Measurements from ENCODE around the gene VEGFC.

VEGFC gene

GRCh38 chr4:176758731-176759130, 34.0 kb downstream of the VEGFC start:
- DNase-seq, result no peak

GRCh38 chr4:176758323-176758722, 34.4 kb downstream of the VEGFC start:
- DNase-seq, result no peak

GRCh38 chr4:176755613-176756012, 37.1 kb downstream of the VEGFC start:
- no peak for DNase-seq

- no peak for DNase-seq
These were observed 37.7 kb downstream of the VEGFC start for GRCh38 chr4:176755001-176755400.

- no peak for DNase-seq
These were observed 39.7 kb downstream of the VEGFC start for GRCh38 chr4:176753049-176753448.

- no peak for DNase-seq
These were observed 40.5 kb downstream of the VEGFC start for GRCh38 chr4:176752191-176752749.

GRCh38 chr4:176751061-176751460, 41.7 kb downstream of the VEGFC start:
- DNase-seq, result no peak

GRCh38 chr4:176746846-176747245, 45.9 kb downstream of the VEGFC start:
- DNase-seq, result no peak

GRCh38 chr4:176745902-176746301, 46.8 kb downstream of the VEGFC start:
- no peak for DNase-seq

- no peak for DNase-seq
These were observed 48.6 kb downstream of the VEGFC start for GRCh38 chr4:176744091-176744490.

- no peak for DNase-seq
These were observed 50.5 kb downstream of the VEGFC start for GRCh38 chr4:176742211-176742610.

- DNase-seq, result no peak
These were observed 51.5 kb downstream of the VEGFC start for GRCh38 chr4:176741253-176741652.

- DNase-seq, result no peak
These were observed 57.4 kb downstream of the VEGFC start for GRCh38 chr4:176735300-176735699.

GRCh38 chr4:176734461-176734860, 58.3 kb downstream of the VEGFC start:
- no peak for DNase-seq

GRCh38 chr4:176729489-176729888, 63.2 kb downstream of the VEGFC start:
- DNase-seq, result peak; percentile 35

- DNase-seq, result no peak
These were observed 65.9 kb downstream of the VEGFC start for GRCh38 chr4:176726803-176727202.

- DNase-seq, result no peak
These were observed 71.3 kb downstream of the VEGFC start for GRCh38 chr4:176721459-176721858.

GRCh38 chr4:176718881-176719280, 73.8 kb downstream of the VEGFC start:
- no peak for DNase-seq

GRCh38 chr4:176717237-176717636, 75.5 kb downstream of the VEGFC start:
- no peak for DNase-seq

- no peak for DNase-seq
These were observed 83.3 kb downstream of the VEGFC start for GRCh38 chr4:176709417-176709816.

GRCh38 chr4:176708771-176709311, 83.9 kb downstream of the VEGFC start:
- DNase-seq, result no peak

- no peak for DNase-seq
These were observed 102.0 kb downstream of the VEGFC start for GRCh38 chr4:176690716-176691115.

- DNase-seq, result no peak
These were observed 112.0 kb downstream of the VEGFC start for GRCh38 chr4:176680668-176681180.

- DNase-seq, result no peak
These were observed 115.8 kb downstream of the VEGFC start for GRCh38 chr4:176676901-176677300.

GRCh38 chr4:176675810-176676209, 116.9 kb downstream of the VEGFC start:
- peak; percentile 54 for DNase-seq

Data from NCI-H82 (cell line).